MV-4-11 (cell line): ENCODE data around the gene DOCK10.
"Not testable (repeated sequence)": the region's sequence is repeated elsewhere in the genome, so short reads cannot be mapped to it uniquely, and the experiment has no call there.

Source experiments
- DNase-seq: peaks from one replicate; lab custom pipeline; 2025; lab: John Stamatoyannopoulos, UW

DOCK10 gene

GRCh38 chr2:224918626-224919471, 123.4 kb downstream of the DOCK10 start:
- DNase-seq = no peak

GRCh38 chr2:224917246-224917645, 125.0 kb downstream of the DOCK10 start:
- not testable (repeated sequence) for DNase-seq

GRCh38 chr2:224915136-224915535, 127.1 kb downstream of the DOCK10 start:
- no peak for DNase-seq

GRCh38 chr2:224910574-224910925, 131.7 kb downstream of the DOCK10 start:
- no peak for DNase-seq

GRCh38 chr2:224909885-224910573, 132.2 kb downstream of the DOCK10 start:
- peak; percentile 84 for DNase-seq

- no peak for DNase-seq
Observed at GRCh38 chr2:224908818-224909217, 133.4 kb downstream of the DOCK10 start.

GRCh38 chr2:224904381-224904780, 137.9 kb downstream of the DOCK10 start:
- peak; percentile 48 for DNase-seq

- no peak for DNase-seq
Observed at GRCh38 chr2:224903621-224904020, 138.6 kb downstream of the DOCK10 start.

GRCh38 chr2:224901121-224901676, 141.1 kb downstream of the DOCK10 start:
- DNase-seq = no peak

- DNase-seq = no peak
Observed at GRCh38 chr2:224895377-224895776, 146.9 kb downstream of the DOCK10 start.

- DNase-seq = peak; percentile 97
Observed at GRCh38 chr2:224894356-224894755, 147.9 kb downstream of the DOCK10 start.

GRCh38 chr2:224893848-224894247, 148.4 kb downstream of the DOCK10 start:
- no peak for DNase-seq

GRCh38 chr2:224892574-224893204, 149.6 kb downstream of the DOCK10 start:
- peak; percentile 77 for DNase-seq

GRCh38 chr2:224890372-224890771, 151.9 kb downstream of the DOCK10 start:
- DNase-seq = peak; percentile 17

- DNase-seq = peak; percentile 40
Observed at GRCh38 chr2:224887141-224887540, 155.1 kb downstream of the DOCK10 start.

GRCh38 chr2:224885836-224886547, 156.3 kb downstream of the DOCK10 start:
- peak; percentile 83 for DNase-seq

- DNase-seq = no peak
Observed at GRCh38 chr2:224885291-224885690, 157.0 kb downstream of the DOCK10 start.

GRCh38 chr2:224884188-224884587, 158.1 kb downstream of the DOCK10 start:
- peak; percentile 92 for DNase-seq

GRCh38 chr2:224883700-224884099, 158.6 kb downstream of the DOCK10 start:
- DNase-seq = no peak

- DNase-seq = no peak
Observed at GRCh38 chr2:224883172-224883516, 159.1 kb downstream of the DOCK10 start.

GRCh38 chr2:224882291-224883171, 159.7 kb downstream of the DOCK10 start:
- DNase-seq = peak; percentile 83
